ENCODE results near the gene VSIG10L2. TPM values are rescaled to one million over a fixed set of nuclear protein-coding genes. Genes with fewer than 3 reads are reported as not detected.
A peak's percentile ranks its signal among the peaks of the same experiment; 100 is the strongest.
"Not testable (repeated sequence)": the region's sequence is repeated elsewhere in the genome, so short reads cannot be mapped to it uniquely, and the experiment has no call there.

Gene VSIG10L2
- total RNA-seq (under 1 TPM in 1 of 2 donors, not detected in 1; 0.72 TPM), polyA plus RNA-seq (ENCODE audit: insufficient read length in 2 of 2) (under 1 TPM in 1 of 2 donors, not detected in 1; 0.09 TPM)
- long read RNA-seq, donor 1: 0 reads
- long read RNA-seq, donor 2: 0 reads
- long read RNA-seq, donor 3: 0 reads
- long read RNA-seq, donor 4: 0 reads

- Histone ChIP-seq H3K9me3 (ENCODE audit: control insufficient read depth, insufficient read depth, low read length) (no peaks in the 10 kb centered on the region), H3K27ac (ENCODE audit: low read depth, low read length) (no peak within 1 kb of the TSS), H3K36me3 (ENCODE audit: control insufficient read depth, insufficient read depth, low read length) (peaks cover 14% of the 10 kb centered on the region), H3K4me1 (ENCODE audit: control insufficient read depth, insufficient read depth, low read length) (peaks cover 12% of the 10 kb centered on the region), H3K27me3 (ENCODE audit: control insufficient read depth, insufficient read depth, low read length) (peaks cover 6% of the 10 kb centered on the region), H3K4me3 (ENCODE audit: low read depth, low read length) (no peak within 1 kb of the TSS)
- no peak for DNase-seq (ENCODE audit: low read depth in 4 of 6, low spot score in 6 of 6)
- 96% methylated on average over 5 of the region's 8 CpGs for WGBS (ENCODE audit: insufficient coverage)
Observed at GRCh38 chr11:125945797-125946520, at the start of gene VSIG10L2. Gene VSIG10L2, plus strand, starts transcription at chr11:125946044. Its CDS starts 12 bp downstream, at chr11:125946056.

- H3K27ac ChIP-seq (ENCODE audit: low read depth, low read length): no peak overlapping the region
- peaks cover 10% of the 10 kb centered on the region for H3K36me3 ChIP-seq (ENCODE audit: control insufficient read depth, insufficient read depth, low read length)
- peaks cover 16% of the 10 kb centered on the region for H3K4me1 ChIP-seq (ENCODE audit: control insufficient read depth, insufficient read depth, low read length)
- WGBS (ENCODE audit: insufficient coverage): 72% methylated on average over 3 of the region's 6 CpGs
- DNase-seq (ENCODE audit: low read depth in 4 of 6, low spot score in 6 of 6): no peak
- H3K9me3 ChIP-seq (ENCODE audit: control insufficient read depth, insufficient read depth, low read length): no peaks in the 10 kb centered on the region
- no peaks in the 10 kb centered on the region for H3K27me3 ChIP-seq (ENCODE audit: control insufficient read depth, insufficient read depth, low read length)
- no peak overlapping the region for H3K4me3 ChIP-seq (ENCODE audit: low read depth, low read length)
Observed at GRCh38 chr11:125901872-125902271, 44.0 kb upstream of the VSIG10L2 start.

GRCh38 chr11:125902277-125902926, 43.4 kb upstream of the VSIG10L2 start:
- H3K36me3 ChIP-seq (ENCODE audit: control insufficient read depth, insufficient read depth, low read length): peaks cover 10% of the 10 kb centered on the region
- 55% methylated on average over 11 of the region's 20 CpGs for WGBS (ENCODE audit: insufficient coverage)
- H3K9me3 ChIP-seq (ENCODE audit: control insufficient read depth, insufficient read depth, low read length): no peaks in the 10 kb centered on the region
- H3K4me1 ChIP-seq (ENCODE audit: control insufficient read depth, insufficient read depth, low read length): peaks cover 16% of the 10 kb centered on the region
- DNase-seq (ENCODE audit: low read depth in 4 of 6, low spot score in 6 of 6): peak in 1 of 6 donors; percentile 2
- no peaks in the 10 kb centered on the region for H3K27me3 ChIP-seq (ENCODE audit: control insufficient read depth, insufficient read depth, low read length)
- H3K27ac ChIP-seq (ENCODE audit: low read depth, low read length): peak overlapping the region; percentile 86
- H3K4me3 ChIP-seq (ENCODE audit: low read depth, low read length): peak overlapping the region; percentile 76

- Histone ChIP-seq H3K36me3 (ENCODE audit: control insufficient read depth, insufficient read depth, low read length) (peaks cover 10% of the 10 kb centered on the region), H3K4me1 (ENCODE audit: control insufficient read depth, insufficient read depth, low read length) (peaks cover 16% of the 10 kb centered on the region), H3K4me3 (ENCODE audit: low read depth, low read length) (peak within 1 kb of the TSS; percentile 76), H3K9me3 (ENCODE audit: control insufficient read depth, insufficient read depth, low read length) (no peaks in the 10 kb centered on the region), H3K27ac (ENCODE audit: low read depth, low read length) (peak within 1 kb of the TSS; percentile 86), H3K27me3 (ENCODE audit: control insufficient read depth, insufficient read depth, low read length) (no peaks in the 10 kb centered on the region)
- 0% methylated on average over 19 of the region's 31 CpGs for WGBS (ENCODE audit: insufficient coverage)
- peak; percentile 84 to 98 (median 89) for DNase-seq (ENCODE audit: low read depth in 4 of 6, low spot score in 6 of 6)
Observed at GRCh38 chr11:125902927-125903710, 42.7 kb upstream of the VSIG10L2 start, which contains the start of gene PUS3. Gene PUS3, minus strand, starts transcription at chr11:125903206. Its CDS starts 6,922 bp downstream, at chr11:125896284.

- DNase-seq (ENCODE audit: low read depth in 4 of 6, low spot score in 6 of 6): peak; percentile 49 to 97 (median 79)
- WGBS (ENCODE audit: insufficient coverage): 0% methylated on average over 59 of the region's 81 CpGs
- Histone ChIP-seq H3K9me3 (ENCODE audit: control insufficient read depth, insufficient read depth, low read length) (no peaks in the 10 kb centered on the region), H3K27me3 (ENCODE audit: control insufficient read depth, insufficient read depth, low read length) (no peaks in the 10 kb centered on the region), H3K4me1 (ENCODE audit: control insufficient read depth, insufficient read depth, low read length) (peaks cover 16% of the 10 kb centered on the region), H3K36me3 (ENCODE audit: control insufficient read depth, insufficient read depth, low read length) (peaks cover 10% of the 10 kb centered on the region), H3K27ac (ENCODE audit: low read depth, low read length) (peak within 1 kb of the TSS; percentile 33), H3K4me3 (ENCODE audit: low read depth, low read length) (peak within 1 kb of the TSS; percentile 76)
Observed at GRCh38 chr11:125903711-125904659, 41.9 kb upstream of the VSIG10L2 start, which contains the start of gene DDX25. Gene DDX25, plus strand, starts transcription at chr11:125904508. Its CDS starts 10 bp downstream, at chr11:125904518.

GRCh38 chr11:125904678-125905077, 41.2 kb upstream of the VSIG10L2 start:
- Histone ChIP-seq H3K27ac (ENCODE audit: low read depth, low read length) (no peak overlapping the region), H3K4me3 (ENCODE audit: low read depth, low read length) (peak overlapping the region; percentile 53)
- 44% methylated on average over 9 of the region's 11 CpGs for WGBS (ENCODE audit: insufficient coverage)

GRCh38 chr11:125910226-125910849, 35.5 kb upstream of the VSIG10L2 start:
- Histone ChIP-seq H3K9me3 (ENCODE audit: control insufficient read depth, insufficient read depth, low read length) (no peaks in the 10 kb centered on the region), H3K27ac (ENCODE audit: low read depth, low read length) (no peak overlapping the region), H3K27me3 (ENCODE audit: control insufficient read depth, insufficient read depth, low read length) (no peaks in the 10 kb centered on the region), H3K36me3 (ENCODE audit: control insufficient read depth, insufficient read depth, low read length) (peaks cover 2% of the 10 kb centered on the region), H3K4me1 (ENCODE audit: control insufficient read depth, insufficient read depth, low read length) (no peaks in the 10 kb centered on the region), H3K4me3 (ENCODE audit: low read depth, low read length) (no peak overlapping the region)
- peak in 1 of 6 donors; percentile 90 for DNase-seq (ENCODE audit: low read depth in 4 of 6, low spot score in 6 of 6)
- 60% methylated on average over 1 of the region's 8 CpGs for WGBS (ENCODE audit: insufficient coverage)

More at GRCh38 chr11:125904678-125905077, 41.2 kb upstream of the VSIG10L2 start:
- Histone ChIP-seq H3K27me3 (ENCODE audit: control insufficient read depth, insufficient read depth, low read length) (no peaks in the 10 kb centered on the region), H3K36me3 (ENCODE audit: control insufficient read depth, insufficient read depth, low read length) (peaks cover 9% of the 10 kb centered on the region), H3K9me3 (ENCODE audit: control insufficient read depth, insufficient read depth, low read length) (no peaks in the 10 kb centered on the region), H3K4me1 (ENCODE audit: control insufficient read depth, insufficient read depth, low read length) (peaks cover 16% of the 10 kb centered on the region)
- DNase-seq (ENCODE audit: low read depth in 4 of 6, low spot score in 6 of 6): no peak

GRCh38 chr11:125914601-125915000, 31.2 kb upstream of the VSIG10L2 start:
- not testable (repeated sequence) for H3K27me3 ChIP-seq (ENCODE audit: control insufficient read depth, insufficient read depth, low read length); DNase-seq (ENCODE audit: low read depth in 4 of 6, low spot score in 6 of 6); H3K4me1 ChIP-seq (ENCODE audit: control insufficient read depth, insufficient read depth, low read length); H3K27ac ChIP-seq (ENCODE audit: low read depth, low read length); H3K9me3 ChIP-seq (ENCODE audit: control insufficient read depth, insufficient read depth, low read length); H3K4me3 ChIP-seq (ENCODE audit: low read depth, low read length); H3K36me3 ChIP-seq (ENCODE audit: control insufficient read depth, insufficient read depth, low read length)
- WGBS (ENCODE audit: insufficient coverage): 95% methylated on average over 2 of the region's 3 CpGs

Measured in spinal cord (tissue), 10 donors.